ENCODE measurements around the gene IFT57. TPM values are rescaled to one million over a fixed set of nuclear protein-coding genes. Genes with fewer than 3 reads are reported as not detected.

IFT57 gene
- total and polyA plus RNA-seq, 10 of the 15 experiments (the other 5 are each of a cell fraction or from before 2014, with no cell fraction given) = 1.8 to 25.0 (median 7.5) TPM

GRCh38 chr3:108137460-108137814 is 84.8 kb downstream of the IFT57 start:
- intact Hi-C loops (cut with micrococcal nuclease; ENCODE audit: unreplicated experiment) = no loop called here
- 99% methylated on average over 5 of the region's 5 CpGs for WGBS (ENCODE audit: insufficient coverage, insufficient replicate concordance, low lambda C conversion rate, missing lambda C conversion rate)
- Histone ChIP-seq H3K27me3 (replicated peaks in 1 of 2; ENCODE audit: control insufficient read depth in 2 of 2, insufficient read depth in 2 of 2, low read length in 1 of 2) (no peaks in the 10 kb centered on the region), H3K4me2 (ENCODE audit: control insufficient read depth, insufficient read depth) (no peak overlapping the region), H3K36me3 (ENCODE audit: control insufficient read depth in 2 of 2, insufficient read depth in 2 of 2, low read length in 1 of 2) (peaks cover 0 to 15% of the 10 kb centered on the region in 2 experiments; a peak in 1 of 4 replicates), H3K4me3 (no peak overlapping the region), H3K9ac (ENCODE audit: control insufficient read depth, insufficient read depth, low read length) (no peak overlapping the region), H2AFZ (ENCODE audit: control insufficient read depth, low read depth, low read length) (no peak overlapping the region), H4K20me1 (ENCODE audit: control insufficient read depth, insufficient read depth) (no peaks in the 10 kb centered on the region), H3K4me1 (ENCODE audit: control insufficient read depth, insufficient read depth, low read length) (peaks cover 21% of the 10 kb centered on the region), H3K9me3 (replicated peaks; ENCODE audit: control insufficient read depth, insufficient read depth, low read length) (no peaks in the 10 kb centered on the region; the same call in 2 of the 3 replicates), H3K27ac (ENCODE audit: control insufficient read depth, insufficient read depth) (no peak overlapping the region), H3K79me2 (ENCODE audit: control insufficient read depth, insufficient read depth, low read length) (peaks cover 17% of the 10 kb centered on the region)
- no TSS peak for BruUV-seq (replicated peaks)
- DNase-seq (ENCODE audit: low read depth, low spot score) (no peak), FAIRE-seq (no peak), ATAC-seq (no peak)
- in situ Hi-C loops (cut with MboI) = no loop called here
- ChIA-PET POLR2A (interaction anchor here (0.5 to 0.6 kb wide), 2 partner anchors 25 to 306 kb away, joined by 3 read pairs; no protein-coding TSS in a partner anchor), RAD21 (ENCODE audit: unreplicated experiment) (interaction anchor here (1.6 kb wide), 1 partner anchor 84 kb away, joined by 3 read pairs; the partner anchor contains the start of gene IFT57), SMC1A (ENCODE audit: uncharacterized antibody, unreplicated experiment) (interaction anchor here (0.6 kb wide), 1 partner anchor 282 kb away, joined by 3 read pairs; no protein-coding TSS in a partner anchor), CTCF (interaction anchor here (1.4 kb wide), 1 partner anchor 16 kb away, joined by 5 read pairs; no protein-coding TSS in a partner anchor)
- TF ChIP-seq REST (IDR thresholded peaks at IDR 0.05; ENCODE audit: low read depth, low read length) = no peak
- TF ChIP-seq ETV6 (conservative IDR thresholded peaks at IDR 0.05 in 1 of 2, IDR thresholded peaks at IDR 0.05 in 1 of 2; ENCODE audit: borderline replicate concordance in 1 of 2, low read depth in 1 of 2) = no peak
- TF ChIP-seq CTCF (IDR thresholded peaks at IDR 0.05 in 2 of 3, conservative IDR thresholded peaks at IDR 0.05 in 1 of 3; ENCODE audit: control insufficient read depth in 2 of 3, extremely low read depth in 1 of 3, insufficient read depth in 1 of 3, low read depth in 3 of 3, low read length in 3 of 3) = no peak
- TF ChIP-seq ZNF592 (IDR thresholded peaks at IDR 0.05) = no peak
- no peak for TF ChIP-seq KDM1A (IDR thresholded peaks at IDR 0.05; ENCODE audit: borderline replicate concordance)
- TF ChIP-seq TBL1XR1 (IDR thresholded peaks at IDR 0.05; ENCODE audit: low read depth, low read length) = no peak
- TF ChIP-seq EP300 (IDR thresholded peaks at IDR 0.05; ENCODE audit: borderline replicate concordance in 1 of 2, control insufficient read depth in 1 of 2, low read depth in 2 of 2, low read length in 2 of 2) = no peak
- no peak for TF ChIP-seq RB1 (IDR thresholded peaks at IDR 0.05; ENCODE audit: borderline replicate concordance)
- TF ChIP-seq GABPA (IDR thresholded peaks at IDR 0.05; ENCODE audit: low read depth) = no peak
- TF ChIP-seq ZBED1 (IDR thresholded peaks at IDR 0.05; ENCODE audit: borderline replicate concordance) = no peak
- TF ChIP-seq SMAD5 (IDR thresholded peaks at IDR 0.05; ENCODE audit: low read depth) = no peak
- no peak for TF ChIP-seq KLF5 (IDR thresholded peaks at IDR 0.05; ENCODE audit: partially characterized antibody)
- no peak for TF ChIP-seq NFYA (IDR thresholded peaks at IDR 0.05; ENCODE audit: borderline replicate concordance, low read depth, low read length)
- TF ChIP-seq MTA2 (IDR thresholded peaks at IDR 0.05; ENCODE audit: low read depth) = no peak
